Stimulated activated CD4-positive, alpha-beta T cell treated with anti-CD3 and anti-CD28 coated beads, Interleukin-2, amount 100 ng/mL, for 4 hours (primary cell): Measurements from ENCODE around the gene ABCA5.

Source experiments
- DNase-seq: peaks from one replicate; pipeline ENCODE4 v3.0.0-alpha.2; 2020; ENCODE audit warnings: low read depth

Gene ABCA5, protein sequence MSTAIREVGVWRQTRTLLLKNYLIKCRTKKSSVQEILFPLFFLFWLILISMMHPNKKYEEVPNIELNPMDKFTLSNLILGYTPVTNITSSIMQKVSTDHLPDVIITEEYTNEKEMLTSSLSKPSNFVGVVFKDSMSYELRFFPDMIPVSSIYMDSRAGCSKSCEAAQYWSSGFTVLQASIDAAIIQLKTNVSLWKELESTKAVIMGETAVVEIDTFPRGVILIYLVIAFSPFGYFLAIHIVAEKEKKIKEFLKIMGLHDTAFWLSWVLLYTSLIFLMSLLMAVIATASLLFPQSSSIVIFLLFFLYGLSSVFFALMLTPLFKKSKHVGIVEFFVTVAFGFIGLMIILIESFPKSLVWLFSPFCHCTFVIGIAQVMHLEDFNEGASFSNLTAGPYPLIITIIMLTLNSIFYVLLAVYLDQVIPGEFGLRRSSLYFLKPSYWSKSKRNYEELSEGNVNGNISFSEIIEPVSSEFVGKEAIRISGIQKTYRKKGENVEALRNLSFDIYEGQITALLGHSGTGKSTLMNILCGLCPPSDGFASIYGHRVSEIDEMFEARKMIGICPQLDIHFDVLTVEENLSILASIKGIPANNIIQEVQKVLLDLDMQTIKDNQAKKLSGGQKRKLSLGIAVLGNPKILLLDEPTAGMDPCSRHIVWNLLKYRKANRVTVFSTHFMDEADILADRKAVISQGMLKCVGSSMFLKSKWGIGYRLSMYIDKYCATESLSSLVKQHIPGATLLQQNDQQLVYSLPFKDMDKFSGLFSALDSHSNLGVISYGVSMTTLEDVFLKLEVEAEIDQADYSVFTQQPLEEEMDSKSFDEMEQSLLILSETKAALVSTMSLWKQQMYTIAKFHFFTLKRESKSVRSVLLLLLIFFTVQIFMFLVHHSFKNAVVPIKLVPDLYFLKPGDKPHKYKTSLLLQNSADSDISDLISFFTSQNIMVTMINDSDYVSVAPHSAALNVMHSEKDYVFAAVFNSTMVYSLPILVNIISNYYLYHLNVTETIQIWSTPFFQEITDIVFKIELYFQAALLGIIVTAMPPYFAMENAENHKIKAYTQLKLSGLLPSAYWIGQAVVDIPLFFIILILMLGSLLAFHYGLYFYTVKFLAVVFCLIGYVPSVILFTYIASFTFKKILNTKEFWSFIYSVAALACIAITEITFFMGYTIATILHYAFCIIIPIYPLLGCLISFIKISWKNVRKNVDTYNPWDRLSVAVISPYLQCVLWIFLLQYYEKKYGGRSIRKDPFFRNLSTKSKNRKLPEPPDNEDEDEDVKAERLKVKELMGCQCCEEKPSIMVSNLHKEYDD (N-terminal part only)

DNA sequence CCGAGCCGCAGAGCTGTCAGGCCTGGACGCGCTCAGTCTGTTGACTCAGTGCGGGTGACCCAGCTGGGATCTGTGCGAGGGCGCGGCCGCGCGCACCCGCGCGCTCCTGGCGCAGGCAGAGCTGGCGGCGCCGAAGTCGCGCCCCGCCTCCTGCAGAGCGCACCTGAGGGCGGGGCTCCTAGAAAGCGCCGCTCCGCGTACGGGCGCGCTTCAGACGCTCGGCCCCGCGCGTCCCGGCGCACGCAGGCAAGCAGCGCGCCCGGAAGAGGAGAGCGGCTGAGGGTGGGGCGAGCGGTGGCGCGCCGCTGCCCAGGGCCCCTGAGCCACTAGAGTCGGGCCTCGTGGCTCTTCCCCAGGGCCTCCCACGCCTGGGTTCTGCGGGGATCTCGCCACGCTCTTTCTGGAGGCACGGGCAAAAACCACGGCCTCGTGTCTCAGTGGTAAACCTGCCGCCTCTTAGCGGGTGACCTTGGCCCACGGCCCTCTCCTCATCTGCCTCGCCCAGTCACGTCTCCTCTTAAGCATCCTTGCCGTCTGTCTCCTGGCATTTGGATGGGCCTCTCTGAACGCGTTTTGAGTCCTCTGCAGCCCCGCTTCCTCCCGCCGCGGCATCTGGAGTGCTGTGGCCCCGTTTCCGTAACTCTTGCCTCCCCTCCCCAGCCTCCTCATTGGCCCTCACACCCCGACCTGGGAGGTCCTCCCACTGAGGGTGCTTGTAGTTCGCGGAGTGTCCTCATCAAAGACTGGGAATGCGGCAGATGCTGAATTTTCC lies at the start of gene ABCA5:
ABCA5 (minus strand) TSS at position 74 of the 772 bp plus-strand sequence. CDS start 12,718 bp downstream, outside the sequence.
- peak; percentile 80 for DNase-seq

DNA sequence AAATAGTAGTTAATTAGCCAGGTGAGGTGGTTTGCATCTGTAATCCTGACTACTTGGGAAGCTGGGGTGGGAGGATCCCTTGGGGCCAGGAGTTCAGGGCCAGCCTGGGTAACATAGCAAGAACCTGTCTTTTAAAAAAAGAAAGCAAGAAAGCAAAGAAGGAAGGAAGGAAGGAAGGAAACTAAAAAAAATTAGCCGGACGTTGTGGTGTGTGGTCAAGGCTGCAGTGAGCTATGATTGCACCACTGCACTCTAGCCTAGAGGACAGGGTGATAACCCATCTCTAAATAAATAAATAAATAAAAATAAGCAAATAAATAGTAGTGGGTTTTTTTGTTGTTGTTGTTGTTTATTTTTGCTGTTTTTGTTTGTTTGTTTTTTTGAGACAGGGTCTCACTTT lies 48.3 kb upstream of the ABCA5 start:
- DNase-seq, result no peak

DNA sequence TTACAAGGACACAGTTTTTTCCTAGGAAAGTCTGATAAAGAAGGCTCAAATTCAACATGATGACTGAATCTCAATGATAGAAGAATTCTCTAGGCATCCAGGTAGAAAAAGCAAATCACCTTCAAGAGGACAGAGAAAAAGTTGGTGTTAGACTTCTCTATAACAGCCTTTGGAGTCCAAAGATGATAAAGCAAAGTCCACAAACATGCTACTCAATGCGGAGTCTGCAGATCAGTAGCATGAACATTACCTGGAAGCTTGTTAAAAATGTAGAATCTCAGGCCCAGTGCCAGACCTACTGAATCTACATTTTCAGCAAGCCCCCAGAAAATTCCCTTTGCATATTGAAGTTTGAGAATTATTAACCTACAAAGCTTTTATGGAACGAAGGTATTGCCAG lies 46.1 kb upstream of the ABCA5 start:
- DNase-seq, result no peak

DNA sequence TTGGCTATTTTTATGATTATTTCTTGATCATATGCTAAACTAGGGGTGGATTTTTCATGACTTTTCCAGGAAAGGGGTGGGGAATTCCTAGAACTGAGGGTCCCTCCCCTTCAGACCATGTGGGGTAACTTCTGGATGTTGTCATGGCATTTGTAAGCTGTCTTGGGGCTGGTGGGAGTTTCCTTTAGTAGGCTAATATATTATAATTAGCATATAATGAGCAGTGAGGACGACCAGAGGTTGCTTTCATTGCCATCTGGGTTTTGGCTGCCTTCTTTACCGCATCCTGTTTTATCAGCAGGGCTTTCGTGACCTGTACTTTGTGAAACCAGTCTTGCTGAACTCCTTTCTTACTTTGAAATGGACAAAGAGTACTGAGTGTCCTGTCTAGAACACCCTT lies 40.4 kb upstream of the ABCA5 start:
- DNase-seq, result no peak

DNA sequence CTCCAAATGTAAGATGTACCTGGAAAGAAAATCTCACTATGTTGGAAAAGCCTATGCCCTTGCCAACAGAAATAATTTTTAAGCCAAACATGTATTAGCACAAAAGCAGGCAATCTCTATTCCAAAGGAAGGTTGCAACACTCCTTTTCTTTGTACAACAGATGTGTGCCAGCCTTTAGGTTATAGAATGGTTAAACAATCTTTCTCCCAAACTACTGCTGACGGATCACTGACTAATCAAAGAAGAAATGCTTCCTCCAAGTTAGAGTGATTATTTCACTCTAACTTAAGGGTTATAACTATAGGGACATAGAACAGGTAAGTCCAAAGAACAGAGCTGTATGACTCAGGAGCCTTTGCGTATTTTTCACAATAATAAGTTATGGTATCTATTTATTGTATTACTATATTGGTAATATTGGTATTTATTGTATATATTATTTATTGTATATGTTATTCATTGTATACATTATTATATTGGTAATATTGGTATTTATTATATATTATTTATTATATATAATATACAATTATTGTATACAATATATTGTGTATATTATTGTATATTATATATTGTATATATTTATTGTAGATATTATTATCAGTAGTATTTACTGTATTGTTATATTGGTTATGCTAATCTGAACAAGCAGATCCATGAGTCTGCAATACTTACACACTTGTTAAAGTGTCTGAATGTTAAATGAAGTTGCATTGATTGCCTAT lies 36.7 kb upstream of the ABCA5 start:
- DNase-seq, result no peak

DNA sequence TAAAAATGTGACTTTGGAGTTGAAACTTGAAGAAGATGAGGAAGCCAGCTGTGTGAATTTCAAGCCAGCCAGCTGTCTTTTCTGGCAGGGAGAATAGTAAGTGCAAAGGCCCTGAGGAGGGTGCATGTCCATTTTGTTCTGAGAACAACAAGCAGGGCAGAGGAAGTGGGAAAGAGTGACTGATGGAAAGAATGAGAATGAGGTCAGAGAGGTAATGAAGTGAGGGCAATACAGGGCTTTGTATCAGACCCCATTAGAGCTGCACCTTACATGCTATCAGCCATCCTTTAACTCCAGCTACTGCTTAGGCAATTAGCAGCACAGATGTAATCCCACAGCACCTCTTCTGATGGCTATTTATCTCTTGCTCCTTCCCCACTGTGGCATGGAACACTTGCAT lies 34.2 kb upstream of the ABCA5 start:
- DNase-seq, result no peak

DNA sequence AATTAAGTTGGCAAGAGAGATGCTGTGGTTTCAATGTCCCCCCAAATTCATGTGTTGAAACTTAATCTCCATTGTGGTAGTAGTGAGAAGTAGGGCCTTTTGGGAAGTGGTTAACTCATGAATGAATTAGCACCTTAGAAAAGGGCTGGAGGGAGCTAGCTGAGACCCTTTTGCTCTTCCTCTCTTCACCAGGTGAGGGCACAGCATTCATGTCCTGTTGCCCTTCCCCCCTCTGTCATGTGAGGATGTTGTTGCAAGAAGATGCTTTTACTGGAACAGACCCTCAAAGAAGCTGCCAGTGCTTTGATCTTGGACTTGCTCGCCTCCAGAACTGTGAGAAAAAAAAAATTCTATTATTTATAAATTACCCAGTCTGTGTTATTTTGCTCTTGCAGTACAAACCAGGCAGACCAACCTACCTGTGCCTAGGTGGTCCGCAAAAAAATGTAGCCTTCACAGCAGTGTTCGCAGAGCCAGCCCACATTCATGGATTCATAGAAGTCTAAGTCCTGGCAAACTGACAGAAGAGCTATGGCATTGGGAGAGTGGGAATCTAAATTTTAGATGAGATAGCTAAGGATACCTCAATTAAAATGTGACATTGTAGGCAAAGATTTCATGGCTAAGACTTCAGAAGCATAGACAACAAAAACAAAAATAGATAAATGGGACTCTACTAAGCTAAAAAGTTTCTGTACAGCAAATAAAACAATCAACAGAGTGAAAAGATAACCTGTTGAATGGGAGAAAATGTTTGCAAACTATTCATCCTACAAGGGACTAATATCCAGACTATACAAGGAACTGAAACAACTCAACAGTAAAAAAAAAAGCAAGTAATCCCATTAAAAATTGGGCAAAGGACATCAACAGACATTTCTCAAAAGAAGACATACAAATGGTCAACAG lies 32.0 kb upstream of the ABCA5 start:
- DNase-seq, result no peak

DNA sequence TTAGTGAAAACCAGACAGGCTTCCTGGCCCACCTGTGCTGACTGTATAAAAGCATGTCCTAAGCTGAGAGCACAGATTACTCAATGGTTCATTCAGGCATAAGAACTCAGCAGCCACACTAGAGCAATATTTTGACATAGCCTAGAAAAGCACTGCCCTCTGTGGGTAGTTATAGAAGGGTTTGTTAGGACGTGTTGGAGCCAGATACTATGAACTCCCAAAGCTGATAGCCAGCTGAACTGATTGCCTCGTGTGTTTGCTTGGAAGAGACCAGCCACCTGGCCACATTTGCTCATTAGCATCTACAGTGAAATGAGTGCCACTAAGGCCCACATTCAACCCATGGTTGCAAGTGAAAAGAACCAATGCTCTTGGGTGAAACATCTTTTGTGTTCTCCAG lies 30.8 kb upstream of the ABCA5 start:
- no peak for DNase-seq

DNA sequence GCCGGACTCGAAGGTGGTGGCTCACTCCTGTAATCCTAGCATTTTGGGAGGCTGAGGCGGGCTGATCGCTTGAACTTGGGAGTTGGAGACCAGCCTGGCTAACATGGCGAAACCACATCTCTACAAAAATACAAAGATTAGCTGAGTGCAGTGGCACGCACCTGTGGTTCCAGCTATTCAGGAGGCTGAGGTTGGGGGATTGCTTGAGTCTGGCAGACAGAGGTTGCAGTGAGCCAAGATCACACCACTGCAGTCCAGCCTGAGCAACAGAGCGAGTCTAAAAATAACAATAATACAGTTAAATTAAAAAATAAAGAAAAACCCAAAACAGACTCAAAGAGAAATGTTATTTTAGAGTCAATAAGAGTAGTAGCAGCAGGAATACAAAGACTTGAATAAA lies 29.7 kb upstream of the ABCA5 start:
- DNase-seq, result no peak

DNA sequence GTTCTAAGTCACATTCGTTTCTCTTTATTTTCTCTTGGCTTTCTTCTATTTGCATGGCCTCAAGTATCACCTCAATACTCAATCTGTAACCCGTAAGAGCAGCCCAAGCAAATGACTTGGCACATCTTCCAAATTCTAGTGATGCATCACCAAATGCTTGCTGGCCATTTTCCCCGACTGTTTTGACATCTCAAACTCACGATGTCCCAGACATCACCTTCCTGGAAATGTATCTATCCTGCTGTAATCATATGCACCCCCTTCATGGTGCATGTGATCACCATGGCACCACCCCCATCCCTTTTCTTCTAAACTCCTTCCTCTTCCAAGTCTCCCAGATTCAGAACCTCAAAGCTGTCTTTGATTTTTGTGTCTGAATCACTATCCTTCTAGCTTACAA lies 24.0 kb upstream of the ABCA5 start:
- DNase-seq, result no peak

DNA sequence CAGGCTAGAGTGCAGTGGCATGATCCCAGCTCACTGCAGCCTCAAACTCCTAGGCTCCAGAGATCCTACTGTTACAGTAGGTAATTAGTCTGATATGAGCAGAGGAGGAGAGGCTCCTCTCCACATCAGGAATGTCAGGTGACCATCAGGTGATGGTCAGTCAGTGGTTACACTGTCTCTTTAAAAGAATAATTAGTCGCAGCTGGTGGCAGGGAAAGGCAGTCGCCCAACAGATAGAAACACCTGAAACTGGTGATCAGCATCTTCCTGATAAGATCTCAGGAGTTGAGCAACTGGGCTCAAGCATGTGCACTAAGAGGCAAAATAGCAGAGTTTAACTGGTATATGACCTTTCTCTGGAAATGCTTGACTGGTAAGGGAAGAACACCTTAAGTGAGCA lies 21.5 kb upstream of the ABCA5 start:
- no peak for DNase-seq

DNA sequence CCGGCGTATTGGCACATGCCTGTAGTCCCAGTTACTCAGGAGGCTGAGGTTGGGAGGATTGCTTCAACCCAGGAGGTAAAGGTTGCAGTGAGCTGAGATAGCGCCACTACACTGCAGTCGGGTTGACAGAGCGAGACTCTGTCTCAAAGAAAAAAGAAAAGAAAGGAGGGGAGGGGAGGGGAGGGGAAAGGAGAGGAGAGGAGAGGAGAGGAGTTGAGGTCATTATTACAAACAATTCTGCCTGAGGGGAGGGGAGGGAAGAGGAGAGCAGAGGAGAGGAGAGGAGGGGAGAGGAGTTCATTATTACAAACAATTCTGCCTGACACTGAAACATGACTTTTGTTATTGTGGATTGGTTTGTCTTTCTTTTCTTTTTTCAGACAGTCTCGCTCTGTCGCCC lies 19.8 kb upstream of the ABCA5 start:
- DNase-seq, result no peak

DNA sequence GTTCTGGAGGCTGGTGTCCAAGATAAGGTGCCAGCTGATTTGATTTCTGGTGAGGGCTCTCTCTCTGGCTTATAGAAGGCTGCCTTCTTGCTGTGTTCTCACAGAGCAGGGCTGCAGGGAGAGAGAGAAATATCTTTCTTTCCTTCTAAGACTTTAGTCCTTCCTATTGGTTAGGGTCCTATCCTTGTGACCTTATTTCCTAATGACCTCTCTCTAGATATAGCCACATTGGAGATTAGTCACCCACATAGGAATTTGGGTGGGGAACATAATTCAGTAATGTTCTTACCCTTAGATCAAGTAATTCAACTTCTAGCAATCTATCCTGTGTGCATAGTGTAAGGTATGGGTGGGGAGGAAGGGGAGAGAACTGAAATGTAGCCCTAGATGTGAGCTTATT lies 18.0 kb upstream of the ABCA5 start:
- DNase-seq, result no peak

DNA sequence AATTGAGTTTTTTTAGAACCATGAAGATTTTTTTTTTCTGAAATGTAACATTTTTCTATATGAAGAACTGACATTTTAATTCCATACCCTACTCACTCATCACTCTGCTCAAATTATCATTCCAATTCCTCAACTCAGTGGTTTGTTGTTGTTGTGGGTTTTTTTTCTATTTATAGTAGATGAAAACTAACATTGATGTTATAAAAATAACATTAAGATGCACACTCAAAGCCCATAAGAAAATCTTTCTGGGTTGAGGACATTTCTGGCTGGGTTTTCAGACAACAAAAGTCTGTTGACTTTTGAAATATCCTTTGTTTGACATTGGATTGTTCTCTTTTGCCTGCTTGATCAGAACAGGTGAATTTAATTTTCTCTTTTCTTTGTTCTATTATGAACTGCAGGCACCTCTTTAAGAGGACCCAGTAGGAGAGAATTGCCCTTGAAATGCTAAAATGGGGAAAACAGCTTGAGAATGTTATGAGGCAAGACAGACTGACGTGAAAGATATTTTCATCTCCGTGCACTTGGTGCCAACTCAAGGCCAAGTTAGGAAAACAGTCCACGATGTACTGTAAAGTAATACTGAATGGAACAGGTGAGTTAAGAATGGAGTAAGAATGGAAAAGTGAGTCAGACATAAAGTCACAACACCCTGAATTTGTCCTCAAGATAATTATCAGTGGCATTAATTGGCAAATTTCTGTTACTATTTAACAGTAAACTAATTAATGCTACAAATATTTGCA lies 16.1 kb upstream of the ABCA5 start:
- DNase-seq, result no peak

DNA sequence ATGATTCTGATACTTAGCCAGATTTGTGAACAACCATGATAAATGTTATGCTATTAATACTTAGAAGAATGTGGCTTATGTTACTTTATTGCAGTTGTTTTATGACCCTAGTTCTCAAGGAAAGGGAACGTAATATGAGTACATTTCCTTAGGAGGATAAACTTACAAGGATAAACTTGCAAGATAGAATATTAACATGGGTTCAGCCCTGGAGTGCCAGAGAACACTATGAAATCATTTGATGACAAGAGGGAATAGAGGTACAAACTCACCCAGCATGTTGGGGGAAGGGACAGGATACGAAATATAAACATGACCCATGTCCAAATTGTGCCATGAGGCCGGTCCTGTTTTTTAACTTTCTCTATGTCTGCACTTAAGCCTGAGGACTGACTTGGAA lies 13.0 kb upstream of the ABCA5 start:
- no peak for DNase-seq

DNA sequence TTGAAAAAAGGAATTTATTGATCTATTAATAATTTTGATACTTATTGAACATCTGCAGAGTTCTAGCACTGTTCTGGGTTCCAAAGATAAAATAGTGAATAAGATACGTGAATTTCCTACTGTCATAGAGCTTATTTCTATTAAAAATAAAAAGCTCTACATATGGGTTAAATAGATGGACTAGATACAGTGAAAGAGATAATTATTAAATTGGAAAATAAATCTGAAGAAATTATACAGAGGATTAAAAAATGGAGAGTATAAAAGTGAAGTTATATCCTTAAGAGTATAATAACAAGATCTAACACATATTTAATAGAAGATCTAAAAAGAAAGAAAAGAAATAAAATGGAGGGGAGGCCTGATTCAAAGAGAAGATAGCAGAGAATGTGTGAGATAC lies 10.1 kb upstream of the ABCA5 start:
- DNase-seq, result no peak

DNA sequence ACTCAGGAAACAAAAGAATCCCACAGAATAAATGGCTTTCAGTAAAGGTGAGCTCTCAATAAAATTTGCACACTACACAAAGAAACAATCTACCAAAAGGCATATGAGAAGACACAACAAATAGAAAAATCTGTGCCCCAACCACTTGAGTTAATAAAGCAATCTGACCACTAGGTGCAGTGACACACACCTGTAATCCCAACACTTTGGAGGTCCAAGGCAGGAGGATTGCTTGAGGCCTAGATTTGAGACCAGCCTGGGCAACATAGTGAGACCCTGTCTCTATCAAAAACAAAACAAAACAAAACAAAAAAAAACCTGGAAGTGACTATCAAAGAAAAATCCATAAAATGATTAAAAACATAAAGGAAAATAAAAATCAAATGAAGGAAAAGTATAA lies 9.6 kb upstream of the ABCA5 start:
- DNase-seq, result no peak

DNA sequence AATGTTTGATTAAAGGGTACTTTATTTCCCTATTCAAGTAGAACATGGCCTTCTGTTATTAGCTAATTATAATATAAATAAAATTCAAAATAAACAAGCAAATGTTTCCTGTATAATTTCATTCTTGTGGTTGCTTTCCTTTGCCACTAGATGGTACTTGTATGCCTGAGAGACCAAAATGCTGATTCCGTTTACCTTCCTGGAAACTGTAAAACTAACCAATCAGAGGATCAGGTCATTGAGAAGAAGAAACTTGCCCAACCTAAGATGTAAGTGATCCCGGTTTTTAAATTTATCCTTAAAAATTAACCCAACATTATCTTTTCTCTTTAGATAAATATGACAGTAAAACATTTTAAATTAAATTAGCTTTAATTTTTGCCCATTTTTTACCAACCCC lies 8.1 kb upstream of the ABCA5 start:
- no peak for DNase-seq

DNA sequence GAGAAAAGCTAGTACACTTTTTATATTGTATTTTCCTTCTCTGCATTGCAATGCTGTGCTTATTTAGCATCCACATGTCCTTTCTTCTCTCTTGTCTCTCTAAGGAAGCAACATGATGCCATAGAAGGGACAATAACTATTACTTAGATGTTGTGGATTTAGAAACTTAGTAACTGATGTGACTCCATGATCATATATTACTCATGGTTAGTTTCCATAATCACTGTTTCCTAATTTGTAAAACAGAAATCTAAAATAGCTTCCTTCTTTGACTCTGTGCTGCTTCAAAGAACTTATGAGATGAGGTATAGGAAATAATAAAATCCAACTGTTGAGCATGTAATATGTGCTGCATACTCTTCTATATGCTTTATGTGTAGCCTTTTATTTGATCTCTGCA lies 6.6 kb upstream of the ABCA5 start:
- no peak for DNase-seq
